ENCODE measurements around the gene KCNB1. TPM values are rescaled to one million over a fixed set of nuclear protein-coding genes. Genes with fewer than 3 reads are reported as not detected.

KCNB1 gene
- total RNA-seq, 1 experiment from 2014 or later = 0.68 TPM

DNA sequence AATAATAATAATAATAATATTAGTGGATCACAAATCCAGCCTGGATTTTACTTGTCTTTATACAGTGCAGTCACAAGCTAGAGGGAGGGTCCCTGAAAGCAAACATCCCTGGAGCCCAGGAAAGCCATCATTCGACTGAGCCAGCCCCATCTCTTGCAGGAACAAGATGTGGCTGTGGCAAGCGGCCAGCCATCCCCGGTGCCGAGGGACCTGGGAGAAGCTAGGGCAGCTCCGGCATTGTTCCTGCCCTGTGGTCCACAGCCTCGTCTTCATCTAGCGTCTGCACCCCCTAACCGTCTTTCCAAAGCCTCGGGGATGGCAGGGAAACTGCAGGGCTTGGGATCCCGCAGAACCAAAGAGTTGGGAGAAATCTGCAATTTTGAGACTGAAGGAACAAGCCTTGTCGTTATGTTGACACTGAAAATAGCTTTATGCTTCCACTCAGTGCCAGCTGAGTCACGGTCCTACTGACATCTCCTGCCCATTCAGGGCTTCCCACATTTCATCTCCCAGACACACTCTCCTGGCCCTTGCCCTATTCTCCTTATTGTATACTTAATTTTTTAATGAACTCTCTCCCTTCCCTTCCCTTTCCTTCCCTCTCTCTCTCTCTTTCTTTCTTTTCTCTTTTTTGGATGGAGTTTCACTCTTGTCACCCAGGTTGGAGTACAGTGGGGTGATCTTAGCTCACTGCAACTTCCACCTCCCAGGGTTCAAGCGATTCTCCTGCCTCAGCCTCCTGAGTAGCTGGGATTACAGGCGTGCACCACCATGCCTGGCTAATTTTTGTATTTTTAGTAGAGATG, 142.1 kb downstream of the KCNB1 start:
- H2BK20ac ChIP-seq (ENCODE audit: low read depth, low read length, poor library complexity, severe bottlenecking) = no peak overlapping the region
- H3K23me2 ChIP-seq (ENCODE audit: insufficient read length, low read depth, low read length, poor library complexity, severe bottlenecking) = no peaks in the 10 kb centered on the region
- H3K4me2 ChIP-seq (ENCODE audit: insufficient read depth, insufficient read length, low read length) = no peak overlapping the region
- Mint-ChIP-seq H3K36me3 (ENCODE audit: insufficient read depth in 1 of 3, low read depth in 3 of 3) (no peaks in the 10 kb centered on the region), H3K4me1 (peaks cover 0 to 6% of the 10 kb centered on the region in 2 experiments; a peak in 2 of 4 replicates), H3K27ac (no peak overlapping the region), H3K4me3 (no peak overlapping the region), H3K9me3 (no peaks in the 10 kb centered on the region), H3K27me3 (ENCODE audit: low read depth) (peaks cover 4% of the 10 kb centered on the region; the same call in 1 of the 2 replicates)
- TF ChIP-seq, protein P1, sequence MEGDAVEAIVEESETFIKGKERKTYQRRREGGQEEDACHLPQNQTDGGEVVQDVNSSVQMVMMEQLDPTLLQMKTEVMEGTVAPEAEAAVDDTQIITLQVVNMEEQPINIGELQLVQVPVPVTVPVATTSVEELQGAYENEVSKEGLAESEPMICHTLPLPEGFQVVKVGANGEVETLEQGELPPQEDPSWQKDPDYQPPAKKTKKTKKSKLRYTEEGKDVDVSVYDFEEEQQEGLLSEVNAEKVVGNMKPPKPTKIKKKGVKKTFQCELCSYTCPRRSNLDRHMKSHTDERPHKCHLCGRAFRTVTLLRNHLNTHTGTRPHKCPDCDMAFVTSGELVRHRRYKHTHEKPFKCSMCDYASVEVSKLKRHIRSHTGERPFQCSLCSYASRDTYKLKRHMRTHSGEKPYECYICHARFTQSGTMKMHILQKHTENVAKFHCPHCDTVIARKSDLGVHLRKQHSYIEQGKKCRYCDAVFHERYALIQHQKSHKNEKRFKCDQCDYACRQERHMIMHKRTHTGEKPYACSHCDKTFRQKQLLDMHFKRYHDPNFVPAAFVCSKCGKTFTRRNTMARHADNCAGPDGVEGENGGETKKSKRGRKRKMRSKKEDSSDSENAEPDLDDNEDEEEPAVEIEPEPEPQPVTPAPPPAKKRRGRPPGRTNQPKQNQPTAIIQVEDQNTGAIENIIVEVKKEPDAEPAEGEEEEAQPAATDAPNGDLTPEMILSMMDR (conservative IDR thresholded peaks at IDR 0.05) = no peak
- no peaks in the 10 kb centered on the region for H3K4me1 ChIP-seq (ENCODE audit: insufficient read depth, low read length)
- H4K5ac ChIP-seq (ENCODE audit: insufficient read length, low read depth, low read length) = no peak overlapping the region
- no peak overlapping the region for H3K18ac ChIP-seq (ENCODE audit: insufficient read length, low read depth, low read length)
- WGBS (ENCODE audit: extremely low coverage, insufficient read length, low lambda C conversion rate) = no CpG with 5 or more reads among the region's 14 CpGs
- DNase-seq = no peak
- H3K56ac ChIP-seq (ENCODE audit: insufficient read length, low read depth, low read length) = no peak overlapping the region
- no peak overlapping the region for H3K9ac ChIP-seq (ENCODE audit: extremely low read depth, insufficient read length, low read length)
- H2AFZ ChIP-seq (ENCODE audit: low read length) = no peak overlapping the region
- H4K20me1 ChIP-seq (ENCODE audit: control insufficient read depth, insufficient read depth, insufficient read length) = no peaks in the 10 kb centered on the region
- H4K91ac ChIP-seq (ENCODE audit: insufficient read length, low read depth, low read length) = no peak overlapping the region
- H3K4ac ChIP-seq (ENCODE audit: low read depth, low read length) = no peak overlapping the region
- H2BK120ac ChIP-seq (ENCODE audit: low read depth, low read length, poor library complexity, severe bottlenecking) = no peak overlapping the region
- H4K8ac ChIP-seq (replicated peaks; ENCODE audit: insufficient read length, low read depth, low read length) = no peak overlapping the region
- no peak overlapping the region for H3K27ac ChIP-seq (ENCODE audit: insufficient read length, low read depth, low read length)
- H2AK5ac ChIP-seq (ENCODE audit: insufficient read length, low read length) = no peak overlapping the region
- no peaks in the 10 kb centered on the region for H3K9me3 ChIP-seq (ENCODE audit: control insufficient read depth, low read depth, low read length)
- H3T11ph ChIP-seq (ENCODE audit: low read length) = no peak overlapping the region
- no peak overlapping the region for H3K14ac ChIP-seq (ENCODE audit: insufficient read depth, low read length)
- no peaks in the 10 kb centered on the region for H3K79me2 ChIP-seq (ENCODE audit: insufficient read depth, low read length)
- no peaks in the 10 kb centered on the region for H3K79me1 ChIP-seq (ENCODE audit: insufficient read depth, low read depth, low read length, poor library complexity, severe bottlenecking)
- no peak overlapping the region for H3K23ac ChIP-seq (ENCODE audit: insufficient read length, low read depth, low read length)
- H2BK5ac ChIP-seq (ENCODE audit: insufficient read length, low read length) = no peak overlapping the region
- no peaks in the 10 kb centered on the region for H3K27me3 ChIP-seq (ENCODE audit: insufficient read depth, low read length)
- no peak overlapping the region for H2BK15ac ChIP-seq (ENCODE audit: low read depth, low read length)
- H2BK12ac ChIP-seq (ENCODE audit: insufficient read length, low read depth, low read length) = no peak overlapping the region

Measured in H9 (cell line).